ENCODE results near the gene PSD2.
A peak's percentile ranks its signal among the peaks of the same experiment; 100 is the strongest.

The PSD2 gene

DNA sequence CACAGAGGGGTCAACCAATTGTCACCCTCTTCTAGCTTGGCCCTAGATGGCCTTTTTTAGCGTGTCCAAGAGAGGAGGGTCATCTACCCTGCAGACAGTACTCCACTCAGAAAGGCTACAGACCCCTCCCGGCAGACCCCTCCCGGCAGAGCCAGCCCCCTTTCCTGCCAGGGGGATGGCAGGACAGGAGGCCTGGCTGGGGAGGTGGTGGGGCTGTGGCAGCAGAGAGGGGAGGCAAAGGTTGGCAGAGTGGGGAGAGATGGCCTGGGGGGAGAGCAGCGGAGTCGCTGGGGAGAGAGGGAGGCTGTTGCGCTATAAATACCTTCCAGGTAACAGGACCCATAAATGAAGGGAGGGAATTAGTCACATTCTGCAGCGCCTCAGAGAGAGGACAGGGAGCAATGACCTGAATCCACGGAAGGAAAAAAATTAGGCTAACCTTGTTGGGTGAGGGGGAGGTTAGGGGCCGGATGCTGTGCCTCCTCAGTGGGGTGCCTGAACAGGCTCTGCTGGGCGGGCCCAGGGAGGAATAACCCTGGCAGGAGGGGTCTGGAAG lies 32.9 kb upstream of the PSD2 start:
- H3K4me3 ChIP-seq (ENCODE audit: low read length) = no peak overlapping the region
- H3K27ac ChIP-seq (ENCODE audit: low read depth, low read length) = no peak overlapping the region
- no peak overlapping the region for H3K4me2 ChIP-seq (ENCODE audit: low read length)
- H3K9me2 ChIP-seq (replicated peaks; ENCODE audit: control insufficient read depth, low read length) = no peaks in the 10 kb centered on the region
- no peaks in the 10 kb centered on the region for H3K79me2 ChIP-seq (ENCODE audit: control insufficient read depth, low read length)
- no peaks in the 10 kb centered on the region; the same call in 1 of the 2 replicates for H4K20me1 ChIP-seq (ENCODE audit: control insufficient read depth, insufficient read depth, low read depth, low read length)
- no peak for TF ChIP-seq CTCF (IDR thresholded peaks at IDR 0.05; ENCODE audit: low read depth, low read length, poor library complexity, severe bottlenecking)
- no peak for TF ChIP-seq EZH2phosphoT487 (IDR thresholded peaks at IDR 0.05; ENCODE audit: borderline replicate concordance, low read length)
- H3K27me3 ChIP-seq (ENCODE audit: control insufficient read depth, low read length) = peaks cover 39% of the 10 kb centered on the region
- H3K9me3 ChIP-seq (ENCODE audit: control insufficient read depth, insufficient read depth, low read length) = no peaks in the 10 kb centered on the region
- no peaks in the 10 kb centered on the region for H3K36me3 ChIP-seq (ENCODE audit: control insufficient read depth, low read length)
- H3F3A ChIP-seq (ENCODE audit: control insufficient read depth, insufficient read depth) = no peaks in the 10 kb centered on the region
- peaks cover 35% of the 10 kb centered on the region for H3K4me1 ChIP-seq (ENCODE audit: control insufficient read depth, low read length)

GRCh38 chr5:139763280-139763929 lies 32.2 kb upstream of the PSD2 start:
- no peak overlapping the region for H3K4me3 ChIP-seq (ENCODE audit: low read length)
- H3K4me1 ChIP-seq (ENCODE audit: control insufficient read depth, low read length) = peaks cover 32% of the 10 kb centered on the region
- H3K9me2 ChIP-seq (replicated peaks; ENCODE audit: control insufficient read depth, low read length) = no peaks in the 10 kb centered on the region
- H3K27ac ChIP-seq (ENCODE audit: low read depth, low read length) = no peak overlapping the region
- no peaks in the 10 kb centered on the region; the same call in 1 of the 2 replicates for H4K20me1 ChIP-seq (ENCODE audit: control insufficient read depth, insufficient read depth, low read depth, low read length)
- peaks cover 39% of the 10 kb centered on the region for H3K27me3 ChIP-seq (ENCODE audit: control insufficient read depth, low read length)
- H3K79me2 ChIP-seq (ENCODE audit: control insufficient read depth, low read length) = no peaks in the 10 kb centered on the region
- no peaks in the 10 kb centered on the region for H3K36me3 ChIP-seq (ENCODE audit: control insufficient read depth, low read length)
- peak overlapping the region; percentile 47 for H3K4me2 ChIP-seq (ENCODE audit: low read length)
- no peak for TF ChIP-seq EZH2phosphoT487 (IDR thresholded peaks at IDR 0.05; ENCODE audit: borderline replicate concordance, low read length)
- TF ChIP-seq CTCF (IDR thresholded peaks at IDR 0.05; ENCODE audit: low read depth, low read length, poor library complexity, severe bottlenecking) = no peak
- H3F3A ChIP-seq (ENCODE audit: control insufficient read depth, insufficient read depth) = no peaks in the 10 kb centered on the region
- H3K9me3 ChIP-seq (ENCODE audit: control insufficient read depth, insufficient read depth, low read length) = no peaks in the 10 kb centered on the region

DNA sequence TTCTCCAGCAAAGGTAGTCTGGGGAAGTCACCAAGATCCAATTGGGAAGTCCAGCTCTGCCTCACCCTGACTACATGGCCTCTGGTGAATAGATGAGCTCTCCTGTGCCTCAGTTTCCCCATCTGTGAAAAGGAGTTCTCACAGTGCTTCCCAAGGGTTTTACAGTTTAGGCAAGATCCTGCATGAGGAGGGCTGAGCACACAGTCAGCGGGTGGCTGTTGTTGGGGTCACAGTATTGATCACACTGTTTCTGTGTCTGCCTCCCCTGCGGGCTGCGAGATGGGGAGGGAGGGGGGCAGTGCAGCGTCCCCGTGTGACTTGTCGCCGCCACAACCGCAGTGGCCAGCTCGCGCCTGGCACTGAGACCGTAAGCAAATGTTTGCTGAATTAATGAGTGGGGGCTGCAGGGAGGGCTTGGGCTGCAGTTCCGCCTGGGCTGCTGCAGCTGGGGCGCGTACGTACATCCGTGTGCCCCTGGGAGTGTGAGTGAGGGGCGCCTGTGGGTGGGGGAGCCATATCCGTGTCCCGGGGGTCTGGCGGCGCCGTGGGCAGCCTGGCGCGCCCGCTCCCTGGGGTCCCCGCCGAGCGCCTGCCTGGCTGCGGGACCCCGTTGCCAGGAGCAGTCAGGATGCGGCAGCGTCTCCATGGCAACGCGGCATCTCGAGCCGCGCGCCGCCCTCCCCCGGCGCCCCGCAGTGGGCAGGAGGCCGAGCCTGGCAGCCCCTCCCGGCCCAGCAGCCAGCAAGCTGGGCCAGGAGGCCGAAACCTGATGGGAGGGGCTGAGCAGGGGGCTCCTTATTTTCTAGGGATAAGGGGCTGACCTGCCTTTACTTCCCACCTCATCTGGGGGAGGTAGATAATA lies 31.4 kb upstream of the PSD2 start:
- Histone ChIP-seq H3K4me3 (ENCODE audit: low read length) (peak overlapping the region; percentile 15; the same call in 1 of the 2 replicates), H3K4me1 (ENCODE audit: control insufficient read depth, low read length) (peaks cover 25% of the 10 kb centered on the region), H3K4me2 (ENCODE audit: low read length) (peak overlapping the region; percentile 47)

More for the DNA sequence above, 31.4 kb upstream of the PSD2 start:
- Histone ChIP-seq H3K9me3 (ENCODE audit: control insufficient read depth, insufficient read depth, low read length) (no peaks in the 10 kb centered on the region), H3K36me3 (ENCODE audit: control insufficient read depth, low read length) (no peaks in the 10 kb centered on the region), H3K27me3 (ENCODE audit: control insufficient read depth, low read length) (peaks cover 35% of the 10 kb centered on the region), H4K20me1 (ENCODE audit: control insufficient read depth, insufficient read depth, low read depth, low read length) (no peaks in the 10 kb centered on the region), H3K9me2 (replicated peaks; ENCODE audit: control insufficient read depth, low read length) (no peaks in the 10 kb centered on the region), H3K27ac (ENCODE audit: low read depth, low read length) (no peak overlapping the region), H3K79me2 (ENCODE audit: control insufficient read depth, low read length) (no peaks in the 10 kb centered on the region), H3F3A (ENCODE audit: control insufficient read depth, insufficient read depth) (no peaks in the 10 kb centered on the region)
- TF ChIP-seq EZH2phosphoT487 (IDR thresholded peaks at IDR 0.05; ENCODE audit: borderline replicate concordance, low read length) (no peak), CTCF (IDR thresholded peaks at IDR 0.05; ENCODE audit: low read depth, low read length, poor library complexity, severe bottlenecking) (peak; percentile 20)
